ENCODE measurements around the gene VWA1.
"Not testable (repeated sequence)": the region's sequence is repeated elsewhere in the genome, so short reads cannot be mapped to it uniquely, and the experiment has no call there.

Gene VWA1

GRCh38 chr1:1402901-1403392, 32.5 kb upstream of the VWA1 start:
- not testable (repeated sequence) for DNase-seq (ENCODE audit: low read depth)

GRCh38 chr1:1403653-1404052, 31.8 kb upstream of the VWA1 start:
- no peak for DNase-seq (ENCODE audit: low read depth)

GRCh38 chr1:1406101-1406820, 29.2 kb upstream of the VWA1 start:
- no peak for DNase-seq (ENCODE audit: low read depth)

DNA sequence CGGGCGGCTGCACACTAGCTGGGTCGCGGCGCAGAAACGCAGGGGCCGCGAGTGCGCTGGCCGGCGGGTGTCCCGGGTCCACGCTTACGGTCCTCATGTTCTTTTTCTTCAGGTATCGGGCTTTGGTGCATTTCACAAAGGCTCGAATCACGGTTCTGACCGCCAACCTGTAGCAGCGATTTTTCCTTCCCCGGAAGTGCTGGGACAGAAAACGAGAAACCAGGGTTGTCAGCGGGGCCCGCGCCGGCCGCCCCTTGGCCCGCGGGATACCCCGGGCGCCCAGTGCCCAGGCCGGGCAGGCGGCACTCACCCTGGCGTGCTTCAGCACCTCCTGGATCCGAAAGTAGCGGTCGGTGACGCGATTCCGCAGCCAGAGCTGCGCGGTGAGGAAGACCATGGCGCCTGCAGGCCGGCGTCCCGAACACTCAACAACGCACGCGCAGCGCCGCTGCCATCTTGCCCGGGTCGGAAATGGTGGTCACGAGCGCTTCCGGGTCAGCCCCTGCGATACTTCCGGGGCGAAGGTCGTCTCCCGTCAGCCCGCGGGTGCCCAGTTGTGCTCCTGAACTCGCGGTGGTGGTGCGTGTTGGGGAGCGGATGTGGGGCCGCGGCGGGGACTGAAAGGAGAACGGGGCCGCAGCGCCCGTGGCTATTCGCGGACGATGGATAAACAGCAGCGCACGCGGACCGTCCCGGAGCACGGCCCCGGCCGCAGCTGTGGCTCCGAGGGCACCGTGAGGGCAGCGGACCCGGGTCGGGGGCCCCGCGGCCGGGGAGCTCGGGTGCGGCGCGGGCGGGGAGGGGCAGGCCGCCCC, 28.5 kb upstream of the VWA1 start, which contains the start of gene MRPL20:
Gene MRPL20, minus strand, starts transcription at position 473 of the 815 bp plus-strand sequence. Its CDS starts 76 bp downstream, at position 397.
- DNase-seq (ENCODE audit: low read depth) = peak; percentile 75

- DNase-seq (ENCODE audit: low read depth) = no peak
Measured at GRCh38 chr1:1407636-1408318, 27.7 kb upstream of the VWA1 start.

GRCh38 chr1:1410238-1410637, 25.3 kb upstream of the VWA1 start:
- DNase-seq (ENCODE audit: low read depth) = not testable (repeated sequence)

DNA sequence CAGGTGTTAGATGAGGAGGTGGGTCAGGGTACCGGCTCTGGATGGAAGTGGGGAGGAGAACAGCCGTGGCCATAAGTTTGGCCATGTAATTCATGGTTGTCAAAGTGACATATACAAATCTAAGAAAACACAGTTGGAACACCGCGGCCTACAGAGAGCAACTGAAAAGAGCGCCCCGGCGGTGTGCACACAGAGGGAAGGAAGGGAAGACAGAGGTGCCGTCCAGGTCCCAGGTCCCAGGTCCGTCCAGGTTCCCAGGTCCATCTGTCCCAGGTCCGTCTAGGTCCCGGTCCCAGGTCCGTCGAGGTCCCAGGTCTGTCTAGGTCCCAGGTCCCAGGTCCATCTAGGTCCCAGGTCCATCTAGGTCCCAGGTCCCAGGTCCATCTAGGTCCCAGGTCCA, 23.9 kb upstream of the VWA1 start:
- no peak for DNase-seq (ENCODE audit: low read depth)

DNA sequence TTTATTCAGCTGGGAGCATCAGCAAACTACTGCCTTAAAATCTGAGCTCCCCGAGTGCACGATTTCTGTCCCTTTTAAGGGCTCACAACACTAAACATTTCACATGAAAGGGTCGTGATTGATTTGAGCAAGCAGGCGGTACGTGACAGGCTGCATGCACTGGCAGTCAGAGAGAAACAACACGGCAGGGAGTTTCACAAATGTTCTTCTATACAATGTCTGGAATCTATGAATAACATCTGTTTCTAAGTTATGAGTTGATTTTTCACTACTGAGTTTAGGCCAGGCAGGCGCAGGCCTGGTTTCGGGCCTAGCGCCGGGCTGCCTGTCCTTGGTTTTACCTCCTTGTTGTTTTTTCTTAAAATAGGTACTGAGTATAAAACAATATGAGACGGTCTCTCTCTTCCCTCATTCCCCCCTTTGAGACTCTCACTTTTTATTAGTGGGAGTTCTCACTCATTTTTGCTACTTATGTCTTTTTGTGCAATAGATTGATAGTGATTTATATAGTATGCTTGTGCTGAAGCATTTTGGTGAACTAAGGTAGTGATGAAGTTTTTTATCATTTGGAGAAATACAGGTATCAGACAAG, 23.1 kb upstream of the VWA1 start:
- DNase-seq (ENCODE audit: low read depth) = not testable (repeated sequence)

DNA sequence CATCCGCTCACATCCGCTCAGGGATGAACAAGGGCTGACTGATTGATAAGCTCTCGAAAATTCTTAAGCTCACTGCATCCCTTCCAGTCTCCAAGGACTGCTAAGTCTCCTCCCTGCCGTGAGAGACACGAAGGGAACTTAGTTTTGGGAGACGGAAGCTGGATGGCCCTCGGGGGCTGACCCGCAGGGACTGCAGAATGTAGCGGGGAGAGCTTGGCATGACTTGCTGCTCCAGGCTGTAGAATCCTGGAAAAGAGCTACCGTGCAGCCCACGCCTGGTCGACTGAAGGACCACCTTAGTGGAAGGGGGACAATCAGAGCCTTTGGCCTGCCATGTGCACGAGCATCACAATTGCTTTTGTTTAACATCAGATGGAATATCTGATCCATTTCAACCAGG, 19.7 kb upstream of the VWA1 start:
- no peak for DNase-seq (ENCODE audit: low read depth)

DNA sequence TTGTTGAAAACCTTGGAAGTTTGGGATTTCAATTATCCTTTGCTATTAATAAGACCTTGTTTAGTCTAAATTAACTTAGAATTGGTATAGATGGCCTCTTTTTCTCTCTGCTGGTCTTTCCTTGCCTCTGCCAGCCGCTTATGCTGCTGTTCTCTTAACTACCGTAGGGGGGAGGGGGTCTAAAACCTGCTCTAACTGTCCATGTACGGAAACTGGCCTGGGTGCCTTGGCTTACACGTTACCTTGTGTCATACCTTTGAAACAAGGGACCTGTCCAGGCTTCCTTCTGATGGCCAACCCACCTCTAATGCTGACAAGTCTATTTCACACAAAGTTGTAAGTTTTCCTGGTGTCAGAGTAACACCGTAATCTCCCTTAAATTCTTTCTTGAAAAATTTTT, 18.1 kb upstream of the VWA1 start:
- not testable (repeated sequence) for DNase-seq (ENCODE audit: low read depth)

DNA sequence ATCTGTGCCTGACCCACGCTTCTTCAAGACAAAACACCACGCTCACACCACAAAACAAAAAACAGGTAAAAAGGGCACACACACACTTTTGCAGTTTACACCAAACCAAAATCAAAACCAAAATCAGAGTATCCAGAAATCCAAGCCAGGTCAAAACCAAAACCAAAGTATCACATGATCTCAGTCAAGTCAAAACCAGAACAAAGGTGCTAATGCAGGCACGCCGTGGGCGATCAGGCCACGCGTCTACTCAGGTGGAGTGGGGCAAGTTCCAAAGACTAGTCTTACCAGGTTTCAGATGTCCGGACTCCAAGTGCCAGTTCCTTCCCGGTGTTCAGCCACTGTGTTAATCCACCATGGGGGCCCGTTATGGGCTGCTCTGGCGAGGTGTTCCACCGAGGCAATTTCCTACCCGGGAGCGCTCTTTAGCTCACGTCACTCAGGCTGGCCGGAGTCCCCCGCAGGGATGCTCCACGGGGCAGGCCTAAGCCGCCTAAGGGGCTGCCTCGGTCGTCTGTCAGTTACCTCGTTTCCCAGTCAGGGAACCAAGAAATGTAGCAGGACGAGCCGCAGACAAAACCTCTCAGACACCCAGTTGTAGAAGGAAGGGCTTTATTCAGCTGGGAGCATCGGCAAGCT, 17.5 kb upstream of the VWA1 start:
- DNase-seq (ENCODE audit: low read depth) = not testable (repeated sequence)

- no peak for DNase-seq (ENCODE audit: low read depth)
Measured at GRCh38 chr1:1418464-1419362, 16.8 kb upstream of the VWA1 start.

GRCh38 chr1:1419363-1419812, 16.1 kb upstream of the VWA1 start:
- DNase-seq (ENCODE audit: low read depth) = no peak

GRCh38 chr1:1419813-1420653, 15.5 kb upstream of the VWA1 start:
- no peak for DNase-seq (ENCODE audit: low read depth)

GRCh38 chr1:1420654-1421141, 14.8 kb upstream of the VWA1 start:
- no peak for DNase-seq (ENCODE audit: low read depth)

GRCh38 chr1:1421147-1421906, 14.2 kb upstream of the VWA1 start, which contains the start of gene ANKRD65:
Gene ANKRD65 (minus strand): TSS chr1:1421276. CDS start chr1:1421005, 271 bp downstream.
- no peak for DNase-seq (ENCODE audit: low read depth)

DNA sequence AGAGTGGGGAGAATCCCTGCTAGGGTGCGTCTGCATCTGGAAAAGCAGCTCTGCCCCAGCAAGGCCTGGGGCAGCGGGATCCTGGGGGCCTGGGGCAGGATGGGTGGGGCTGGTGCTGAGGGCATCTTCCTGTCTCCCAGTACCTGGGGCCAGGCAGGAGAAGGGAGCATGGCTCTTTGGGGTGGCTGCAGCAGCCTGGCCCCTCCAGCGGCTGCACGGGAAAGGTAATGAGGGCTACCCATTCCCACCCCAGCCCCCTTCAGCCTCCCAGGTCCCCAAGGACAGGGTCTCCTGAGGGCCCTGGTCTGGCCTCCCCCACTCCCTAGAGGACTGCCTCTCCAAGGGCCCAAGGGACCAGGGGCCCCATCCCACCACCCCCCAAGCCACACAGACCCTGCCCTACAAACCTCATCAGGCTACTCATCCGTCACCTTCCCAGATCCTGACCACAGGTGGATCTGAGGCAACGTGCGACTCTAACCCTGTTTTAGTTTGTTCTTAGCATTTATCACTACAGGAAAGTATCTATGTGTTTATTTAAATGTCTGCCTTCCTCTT, 13.5 kb upstream of the VWA1 start:
- no peak for DNase-seq (ENCODE audit: low read depth)

All from fibroblast of the conjunctiva (primary cell).